SK-N-MC (cell line): Measurements from ENCODE around the gene POC1A.

Source experiments
- DNase-seq: peaks from one replicate; pipeline ENCODE4 v3.0.0-alpha.2; 2011; ENCODE audit warnings: low read depth, low spot score
- H3K27ac ChIP-seq: fragments of 200-600 bp; sonication (generic); 2 replicates; pipeline ENCODE4 v1.5.1; 2016; ENCODE audit warnings: mixed run types
- H3K36me3 ChIP-seq: fragments of 200-600 bp; sonication (generic); 2 replicates; pipeline ENCODE4 v1.6.1; 2017; ENCODE audit warnings: antibody characterized with exemption, low read length, mixed read lengths; ENCODE audit not compliant: insufficient read depth
- H3K4me3 ChIP-seq: fragments of 200-600 bp; sonication (generic); 2 replicates; pipeline ENCODE4 v1.5.1; 2016
- H3K9ac ChIP-seq: fragments of 200-600 bp; sonication (generic); 2 replicates; pipeline ENCODE4 v1.8.0; 2017; ENCODE audit warnings: mixed run types, mixed read lengths; ENCODE audit not compliant: insufficient read length
- H3K9me3 ChIP-seq: fragments of 200-600 bp; sonication (generic); 2 replicates; pipeline ENCODE4 v1.6.1; 2017; ENCODE audit warnings: low read depth, mild to moderate bottlenecking, antibody characterized with exemption, low read length, moderate library complexity, mixed read lengths
- EZH2 ChIP-seq: fragments of 200-600 bp; sonication (generic); IDR thresholded peaks from one replicate; pipeline ENCODE4 v1.6.1; 2017; ENCODE audit warnings: antibody characterized with exemption
- FOXP2 ChIP-seq: optimal IDR thresholded peaks from 2 replicates; pipeline ENCODE3; 2011; ENCODE audit warnings: mild to moderate bottlenecking, moderate library complexity; ENCODE audit not compliant: insufficient read depth; ENCODE audit errors: extremely low read length, control extremely low read depth
- POLR2AphosphoS5 ChIP-seq: IDR thresholded peaks from 2 replicates; pipeline ENCODE4 v1.6.1; 2012; ENCODE audit warnings: mild to moderate bottlenecking, low read depth, low read length, borderline replicate concordance

The POC1A gene

DNA sequence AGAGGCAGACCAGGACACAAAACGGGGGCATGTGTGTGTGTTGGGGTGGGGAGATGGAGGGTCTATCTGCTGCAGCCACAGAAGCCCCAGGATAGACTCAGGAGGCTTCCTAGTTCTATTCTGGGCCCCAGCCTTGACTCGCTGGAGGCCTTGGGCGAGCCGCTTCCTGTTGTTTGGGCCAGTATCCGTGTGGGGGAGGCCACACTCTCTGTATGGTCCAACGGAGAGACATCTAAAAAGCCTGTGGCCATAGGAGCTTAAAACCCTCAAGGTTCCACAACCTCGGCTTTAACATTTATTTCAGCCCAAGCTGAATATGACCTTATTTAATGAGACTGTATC lies 32.8 kb downstream of the POC1A start:
- no peak overlapping the region for H3K4me3 ChIP-seq

GRCh38 chr3:52120556-52121463 lies 33.4 kb downstream of the POC1A start:
- DNase-seq = no peak
- H3K9me3 ChIP-seq = no peaks in the 10 kb centered on the region
- H3K36me3 ChIP-seq = no peaks in the 10 kb centered on the region; the same call in 1 of the 2 replicates
- H3K9ac ChIP-seq = no peak overlapping the region
- no peak for TF ChIP-seq EZH2
- TF ChIP-seq FOXP2 = no peak
- no peak for TF ChIP-seq POLR2AphosphoS5
- no peak overlapping the region for H3K4me3 ChIP-seq
- H3K27ac ChIP-seq = no peak overlapping the region

More for the DNA sequence above, 32.8 kb downstream of the POC1A start:
- Histone ChIP-seq H3K9me3 (no peaks in the 10 kb centered on the region), H3K27ac (no peak overlapping the region), H3K36me3 (no peaks in the 10 kb centered on the region; the same call in 1 of the 2 replicates), H3K9ac (no peak overlapping the region)
- DNase-seq = no peak
- TF ChIP-seq POLR2AphosphoS5 (no peak), FOXP2 (no peak), EZH2 (no peak)

DNA sequence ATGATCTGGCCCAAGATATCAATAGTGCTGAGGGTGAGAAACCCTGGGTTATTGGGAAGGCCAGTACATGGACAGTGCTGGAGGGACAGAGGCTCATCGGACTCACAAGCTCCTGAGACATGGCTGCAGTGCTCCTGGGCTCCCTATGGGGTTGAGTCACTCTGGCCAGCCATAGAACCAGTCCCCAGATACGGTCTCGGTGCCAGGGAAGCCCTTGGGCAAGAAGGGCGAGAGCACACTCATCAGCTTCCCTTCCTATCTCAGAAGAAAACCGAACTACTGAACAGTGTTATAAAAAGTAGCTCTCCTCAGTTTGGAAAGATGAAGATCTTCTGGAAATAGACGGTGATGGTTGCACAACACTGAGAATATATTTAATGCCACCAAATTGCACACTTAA lies 34.4 kb downstream of the POC1A start:
- Histone ChIP-seq H3K27ac (no peak overlapping the region), H3K9me3 (no peaks in the 10 kb centered on the region), H3K36me3 (no peaks in the 10 kb centered on the region; the same call in 1 of the 2 replicates), H3K4me3 (no peak overlapping the region), H3K9ac (no peak overlapping the region)
- no peak for DNase-seq
- TF ChIP-seq EZH2 (no peak), POLR2AphosphoS5 (no peak)

DNA sequence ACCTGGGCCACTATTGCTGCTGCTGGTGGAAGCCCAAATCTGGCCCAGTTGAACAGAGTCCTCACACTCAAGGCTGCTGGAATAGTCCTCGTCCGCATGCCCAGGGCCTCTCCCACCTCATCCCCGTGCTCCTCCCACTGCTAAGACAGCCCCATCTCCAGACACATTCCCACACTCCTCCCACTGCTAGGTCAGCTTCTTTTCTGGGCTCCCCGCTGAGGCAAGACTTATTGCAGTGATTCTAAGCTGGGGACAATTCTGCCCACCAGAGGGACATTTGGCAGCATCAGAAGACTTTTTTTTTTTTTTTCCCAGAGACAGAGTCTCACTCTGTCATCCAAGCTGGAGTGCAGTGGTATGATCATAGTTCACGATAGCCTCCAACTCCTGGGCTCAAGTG lies 35.1 kb downstream of the POC1A start:
- H3K9me3 ChIP-seq = no peaks in the 10 kb centered on the region
- H3K4me3 ChIP-seq = no peak overlapping the region
- no peaks in the 10 kb centered on the region; the same call in 1 of the 2 replicates for H3K36me3 ChIP-seq
- H3K9ac ChIP-seq = no peak overlapping the region
- no peak for DNase-seq
- TF ChIP-seq FOXP2 = no peak
- no peak for TF ChIP-seq POLR2AphosphoS5
- TF ChIP-seq EZH2 = no peak
- H3K27ac ChIP-seq = no peak overlapping the region

- Histone ChIP-seq H3K36me3 (no peaks in the 10 kb centered on the region; the same call in 1 of the 2 replicates), H3K9ac (no peak overlapping the region), H3K27ac (no peak overlapping the region), H3K4me3 (no peak overlapping the region), H3K9me3 (no peaks in the 10 kb centered on the region)
- no peak for DNase-seq
- TF ChIP-seq POLR2AphosphoS5 = no peak
- no peak for TF ChIP-seq EZH2
Measured at GRCh38 chr3:52118156-52118875, 35.9 kb downstream of the POC1A start.

- no peaks in the 10 kb centered on the region; the same call in 1 of the 2 replicates for H3K36me3 ChIP-seq
- TF ChIP-seq POLR2AphosphoS5 (no peak), FOXP2 (no peak), EZH2 (no peak)
- H3K9ac ChIP-seq = no peak overlapping the region
- H3K27ac ChIP-seq = no peak overlapping the region
- no peak for DNase-seq
- H3K4me3 ChIP-seq = no peak overlapping the region
- no peaks in the 10 kb centered on the region for H3K9me3 ChIP-seq
Measured at GRCh38 chr3:52117537-52117936, 36.7 kb downstream of the POC1A start.

DNA sequence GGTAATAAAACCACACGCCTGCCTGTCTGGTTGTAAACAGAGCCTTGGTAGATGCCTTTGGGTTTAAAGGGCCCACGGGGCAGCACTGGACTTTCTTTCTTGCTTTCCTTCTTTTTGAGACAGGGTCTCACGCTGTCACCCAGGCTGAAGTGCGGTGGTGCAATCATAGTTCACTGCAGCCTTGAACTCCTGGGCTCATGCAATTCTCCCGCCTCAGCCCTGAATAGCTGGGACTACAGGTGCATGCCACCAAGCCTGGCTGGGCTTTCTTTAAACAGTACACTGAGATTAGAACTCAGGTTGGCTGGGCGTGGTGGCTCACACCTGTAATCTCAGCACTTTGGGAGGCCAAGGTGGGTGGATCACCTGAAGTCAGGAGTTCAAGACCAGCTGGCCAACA lies 42.2 kb downstream of the POC1A start:
- H3K9me3 ChIP-seq = no peaks in the 10 kb centered on the region
- DNase-seq = no peak
- H3K27ac ChIP-seq = no peak overlapping the region
- H3K36me3 ChIP-seq = no peaks in the 10 kb centered on the region
- TF ChIP-seq EZH2 (no peak), POLR2AphosphoS5 (no peak), FOXP2 (no peak)
- no peak overlapping the region for H3K4me3 ChIP-seq
- H3K9ac ChIP-seq = no peak overlapping the region

DNA sequence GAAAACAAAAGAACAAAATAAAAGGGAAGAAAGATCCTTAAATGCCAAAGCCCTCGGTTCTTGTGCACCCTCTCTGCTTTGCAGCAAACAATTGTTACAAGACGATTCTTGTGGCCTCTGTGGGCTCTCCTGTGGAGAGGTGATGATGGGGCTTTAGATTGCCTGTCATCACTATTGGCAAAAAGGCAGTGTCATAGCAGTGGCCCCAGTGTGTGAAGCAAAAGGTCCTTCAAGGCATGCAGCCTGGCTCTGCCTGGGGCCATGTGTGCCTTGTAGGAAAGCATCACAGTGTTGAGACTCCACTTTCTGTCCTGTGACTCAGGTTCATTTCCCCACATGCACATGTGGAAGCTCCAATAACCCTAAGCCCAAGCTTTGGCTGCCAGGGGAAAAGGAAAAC lies 43.7 kb downstream of the POC1A start:
- no peak overlapping the region for H3K9ac ChIP-seq
- no peaks in the 10 kb centered on the region for H3K36me3 ChIP-seq
- DNase-seq = no peak
- TF ChIP-seq FOXP2 = no peak
- TF ChIP-seq POLR2AphosphoS5 = no peak
- TF ChIP-seq EZH2 = no peak
- H3K9me3 ChIP-seq = no peaks in the 10 kb centered on the region
- no peak overlapping the region for H3K4me3 ChIP-seq
- H3K27ac ChIP-seq = no peak overlapping the region

DNA sequence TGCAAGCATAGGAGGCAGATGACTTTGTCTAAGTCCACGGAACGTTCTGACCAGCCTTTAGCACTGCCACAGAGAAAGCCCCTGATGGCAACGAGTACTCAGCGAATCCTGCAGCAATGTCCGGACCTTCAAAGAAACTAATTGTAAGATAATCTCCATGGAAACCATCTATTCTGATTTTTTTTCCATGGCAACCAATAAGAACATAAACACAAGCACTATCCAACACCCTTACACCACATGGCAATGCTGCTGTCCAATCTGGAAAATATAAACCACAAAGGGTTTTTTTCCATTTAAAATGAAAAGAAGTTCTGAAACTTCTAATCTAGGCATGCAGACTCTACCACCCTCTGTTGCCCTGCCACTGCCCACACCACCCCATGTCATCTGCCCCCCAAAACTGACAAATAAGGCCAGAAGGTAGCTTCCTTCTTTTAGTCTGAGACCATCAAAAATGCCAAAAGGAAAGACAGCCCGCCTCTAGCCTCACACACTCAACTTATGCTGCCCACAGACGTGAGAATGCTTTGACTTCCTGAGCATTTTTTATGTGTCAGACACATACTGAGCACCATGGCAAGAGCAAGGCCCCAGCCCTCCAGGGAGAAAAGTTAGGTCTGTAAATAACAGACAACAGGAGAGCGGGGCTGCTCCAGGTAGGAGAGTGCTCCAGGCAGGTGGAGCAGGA lies 44.5 kb downstream of the POC1A start:
- no peak for TF ChIP-seq FOXP2
- TF ChIP-seq POLR2AphosphoS5 = no peak
- TF ChIP-seq EZH2 = no peak
- Histone ChIP-seq H3K9ac (no peak overlapping the region), H3K4me3 (no peak overlapping the region), H3K27ac (no peak overlapping the region), H3K9me3 (no peaks in the 10 kb centered on the region), H3K36me3 (no peaks in the 10 kb centered on the region)
- DNase-seq = no peak
